HepG2 (cell line): Measurements from ENCODE around the gene TXNDC11. TPM values are rescaled to one million over a fixed set of nuclear protein-coding genes. Genes with fewer than 3 reads are reported as not detected.
A peak's percentile ranks its signal among the peaks of the same experiment; 100 is the strongest.

Experiments used
- BRD4 ChIP-seq: sonication (generic); formaldehyde crosslinking; IDR thresholded peaks from 2 replicates; pipeline ENCODE4 v1.4.0; 2020; ENCODE audit warnings: missing genetic modification reagents
- CC2D1A ChIP-seq: sonication (generic); formaldehyde crosslinking; IDR thresholded peaks from 2 replicates; pipeline ENCODE4 v1.8.1; 2023; ENCODE audit warnings: mild to moderate bottlenecking, missing genetic modification reagents
- EZH2 ChIP-seq: conservative IDR thresholded peaks from 2 replicates; pipeline ENCODE4 v1.6.1; 2012; ENCODE audit warnings: mild to moderate bottlenecking, low read depth, low read length, moderate library complexity
- HMGA1 ChIP-seq: sonication (generic); formaldehyde crosslinking; conservative IDR thresholded peaks from 2 replicates; pipeline ENCODE4 v1.4.0; 2020; ENCODE audit warnings: missing genetic modification reagents
- HNF4A ChIP-seq: sonication (generic); formaldehyde crosslinking; IDR thresholded peaks from 2 replicates; pipeline ENCODE4 v1.4.0; 2020; ENCODE audit warnings: missing genetic modification reagents
- HOMEZ ChIP-seq: IDR thresholded peaks from 2 replicates; pipeline ENCODE4 v1.6.1; 2016; ENCODE audit warnings: low read depth
- IRX3 ChIP-seq: sonication (generic); formaldehyde crosslinking; IDR thresholded peaks from 2 replicates; pipeline ENCODE4 v1.8.1; 2023; ENCODE audit warnings: mild to moderate bottlenecking, low read depth, missing genetic modification reagents, borderline replicate concordance
- MXD3 ChIP-seq: IDR thresholded peaks from 2 replicates; pipeline ENCODE4 v1.6.1; 2016; ENCODE audit warnings: mild to moderate bottlenecking, missing biosample characterization, missing genetic modification reagents
- MXD4 ChIP-seq: IDR thresholded peaks from 2 replicates; pipeline ENCODE4 v1.6.1; 2016; ENCODE audit warnings: mild to moderate bottlenecking, missing biosample characterization, missing genetic modification reagents
- NFE2 ChIP-seq: sonication (generic); formaldehyde crosslinking; IDR thresholded peaks from 2 replicates; pipeline ENCODE4 v1.4.0; 2020; ENCODE audit warnings: missing genetic modification reagents
- NFIC ChIP-seq: IDR thresholded peaks from 2 replicates; pipeline ENCODE4 v1.6.1; 2012; ENCODE audit warnings: mild to moderate bottlenecking, low read length, inconsistent platforms
- ZC3H4 ChIP-seq: sonication (generic); formaldehyde crosslinking; IDR thresholded peaks from 2 replicates; pipeline ENCODE4 v1.4.0; 2020; ENCODE audit warnings: missing genetic modification reagents, borderline replicate concordance
- ZNF256 ChIP-seq: sonication (generic); formaldehyde crosslinking; conservative IDR thresholded peaks from 2 replicates; pipeline ENCODE4 v1.4.0; 2020; ENCODE audit warnings: missing genetic modification reagents
- ZNF280D ChIP-seq: sonication (generic); formaldehyde crosslinking; IDR thresholded peaks from 2 replicates; pipeline ENCODE4 v1.5.1; 2020; ENCODE audit warnings: mild to moderate bottlenecking, missing genetic modification reagents
- ZNF629 ChIP-seq: sonication (generic); formaldehyde crosslinking; conservative IDR thresholded peaks from 2 replicates; pipeline ENCODE4 v1.5.0; 2020; ENCODE audit warnings: missing genetic modification reagents
- ZNF746 ChIP-seq: sonication (generic); formaldehyde crosslinking; IDR thresholded peaks from 2 replicates; pipeline ENCODE4 v1.8.0; 2022; ENCODE audit warnings: mild to moderate bottlenecking, missing genetic modification reagents
- ZNF772 ChIP-seq: sonication (generic); formaldehyde crosslinking; IDR thresholded peaks from 2 replicates; pipeline ENCODE4 v1.5.0; 2020; ENCODE audit warnings: mild to moderate bottlenecking, missing genetic modification reagents
- ZNF841 ChIP-seq: sonication (generic); formaldehyde crosslinking; IDR thresholded peaks from 2 replicates; pipeline ENCODE4 v1.8.1; 2023; ENCODE audit warnings: missing genetic modification reagents, borderline replicate concordance
- ZZZ3 ChIP-seq: sonication (generic); formaldehyde crosslinking; IDR thresholded peaks from 2 replicates; pipeline ENCODE4 v1.4.0; 2020; ENCODE audit warnings: missing genetic modification reagents, mild to moderate bottlenecking, borderline replicate concordance
- polyA plus RNA-seq, 8 experiments: library from polyadenylated mRNA; depleted of rRNA in 3 of 8; stranded (reverse) in 7 of 8; unstranded in 1 of 8; fragments of >200 nt; fragmentation: Illumina TruSeq in 4 of 8; extraction: Trizol in 4 of 8; gene quantifications; 2 replicates each; pipeline versions ENCODE4 v1.2.1 to v1.2.3, GENCODE V29; 2011 to 2016; ENCODE audit warnings: low read depth in 4 of 8, missing spikeins in 1 of 8, mixed read lengths in 1 of 8; ENCODE audit not compliant: insufficient read depth in 1 of 8
- total RNA-seq, 5 experiments: library from RNA; depleted of rRNA; stranded (reverse); fragments of >200 nt; fragmentation: Illumina TruSeq; extraction: Trizol; gene quantifications; 2 replicates each; pipeline ENCODE4 v1.2.3, GENCODE V29; 2016; ENCODE audit warnings: low read depth in 1 of 5
- TF ChIP-seq, protein P1 (sequence below): sonication (generic); formaldehyde crosslinking; IDR thresholded peaks from 2 replicates; pipeline ENCODE4 v1.5.1; 2020; ENCODE audit warnings: missing genetic modification reagents, mild to moderate bottlenecking, borderline replicate concordance
- TF ChIP-seq, protein P2 (sequence below): sonication (generic); formaldehyde crosslinking; IDR thresholded peaks from 2 replicates; pipeline ENCODE4 v1.4.0; 2020; ENCODE audit warnings: missing genetic modification reagents

TXNDC11 gene
- total and polyA plus RNA-seq, 2 of the 13 experiments (the other 11 are each of a cell fraction or from before 2014, with no cell fraction given), result 74.9 to 123 TPM

DNA sequence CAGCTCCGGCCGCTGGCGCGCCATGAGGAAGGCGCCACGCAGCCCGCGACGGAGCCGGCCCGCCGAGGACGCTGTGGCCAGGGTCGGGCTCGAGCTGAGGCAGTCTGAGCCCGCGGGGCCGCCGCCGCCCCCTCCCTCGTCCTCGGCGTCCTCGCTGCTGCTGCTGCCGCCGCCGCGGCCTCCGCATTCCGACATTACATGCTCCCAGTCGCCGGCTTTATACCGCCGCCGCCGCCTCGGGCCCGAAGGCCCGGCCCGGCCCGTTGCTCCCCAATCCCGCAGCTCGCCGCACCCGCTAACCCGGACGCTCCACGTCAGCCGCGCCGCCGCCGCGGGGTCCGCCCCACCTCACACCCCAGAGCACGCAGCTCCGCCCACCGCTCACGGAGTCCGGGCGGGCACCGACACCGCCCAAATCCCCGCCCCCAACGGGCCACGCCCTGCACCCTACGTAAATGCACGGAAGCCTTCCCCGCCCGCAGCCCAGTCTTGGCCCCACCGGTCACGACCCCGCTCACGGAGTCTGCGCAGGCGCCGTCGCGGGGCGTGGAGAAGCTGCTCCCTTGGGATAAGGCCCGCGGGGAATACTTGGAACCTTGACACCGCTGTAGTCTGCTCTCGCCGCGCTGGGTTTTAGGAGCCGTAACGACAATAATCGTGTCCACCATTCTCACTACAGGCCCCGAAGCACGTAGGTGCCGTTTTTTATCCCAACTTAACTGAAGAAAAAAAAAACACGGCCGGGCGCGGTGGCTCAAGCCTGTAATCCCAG, at the start of gene TXNDC11 (continued):
- TF ChIP-seq, protein P1, sequence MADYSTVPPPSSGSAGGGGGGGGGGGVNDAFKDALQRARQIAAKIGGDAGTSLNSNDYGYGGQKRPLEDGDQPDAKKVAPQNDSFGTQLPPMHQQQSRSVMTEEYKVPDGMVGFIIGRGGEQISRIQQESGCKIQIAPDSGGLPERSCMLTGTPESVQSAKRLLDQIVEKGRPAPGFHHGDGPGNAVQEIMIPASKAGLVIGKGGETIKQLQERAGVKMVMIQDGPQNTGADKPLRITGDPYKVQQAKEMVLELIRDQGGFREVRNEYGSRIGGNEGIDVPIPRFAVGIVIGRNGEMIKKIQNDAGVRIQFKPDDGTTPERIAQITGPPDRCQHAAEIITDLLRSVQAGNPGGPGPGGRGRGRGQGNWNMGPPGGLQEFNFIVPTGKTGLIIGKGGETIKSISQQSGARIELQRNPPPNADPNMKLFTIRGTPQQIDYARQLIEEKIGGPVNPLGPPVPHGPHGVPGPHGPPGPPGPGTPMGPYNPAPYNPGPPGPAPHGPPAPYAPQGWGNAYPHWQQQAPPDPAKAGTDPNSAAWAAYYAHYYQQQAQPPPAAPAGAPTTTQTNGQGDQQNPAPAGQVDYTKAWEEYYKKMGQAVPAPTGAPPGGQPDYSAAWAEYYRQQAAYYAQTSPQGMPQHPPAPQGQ (CRISPR knock-in tag), result no peak
- TF ChIP-seq NFE2 (CRISPR knock-in tag) (no peak), HNF4A (peak; percentile 46; the same call in 1 of the 2 replicates), ZNF746 (CRISPR knock-in tag) (peak; percentile 47; the same call in 1 of the 2 replicates), MXD3 (CRISPR knock-in tag) (peak; percentile 83), HMGA1 (no peak), ZNF629 (CRISPR knock-in tag) (no peak; the same call in 1 of the 2 replicates), ZNF280D (peak; percentile 97), ZNF256 (CRISPR knock-in tag) (peak; percentile 0; the same call in 1 of the 2 replicates), ZZZ3 (peak; percentile 20; the same call in 1 of the 2 replicates), HOMEZ (CRISPR knock-in tag) (peak; percentile 95; the same call in 1 of the 2 replicates), ZNF841 (CRISPR knock-in tag) (no peak), IRX3 (peak; percentile 38), ZNF772 (CRISPR knock-in tag) (peak; percentile 94), MXD4 (CRISPR knock-in tag) (peak; percentile 85), EZH2 (no peak), ZC3H4 (no peak), BRD4 (0 out of 2 replicates have a peak, but pooled peaks have one; percentile 17), CC2D1A (CRISPR knock-in tag) (no peak), NFIC (no peak)
- TF ChIP-seq, protein P2, sequence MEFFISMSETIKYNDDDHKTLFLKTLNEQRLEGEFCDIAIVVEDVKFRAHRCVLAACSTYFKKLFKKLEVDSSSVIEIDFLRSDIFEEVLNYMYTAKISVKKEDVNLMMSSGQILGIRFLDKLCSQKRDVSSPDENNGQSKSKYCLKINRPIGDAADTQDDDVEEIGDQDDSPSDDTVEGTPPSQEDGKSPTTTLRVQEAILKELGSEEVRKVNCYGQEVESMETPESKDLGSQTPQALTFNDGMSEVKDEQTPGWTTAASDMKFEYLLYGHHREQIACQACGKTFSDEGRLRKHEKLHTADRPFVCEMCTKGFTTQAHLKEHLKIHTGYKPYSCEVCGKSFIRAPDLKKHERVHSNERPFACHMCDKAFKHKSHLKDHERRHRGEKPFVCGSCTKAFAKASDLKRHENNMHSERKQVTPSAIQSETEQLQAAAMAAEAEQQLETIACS, result no peak
